GM10248 (cell line): ENCODE measurements around the gene ACTN4.

Experiments used
- CTCF ChIA-PET: fragments of 300-600 bp; sonication (Branson Sonifier 250); formaldehyde crosslinking; extraction: SDS; loops from one replicate; lab custom pipeline; 2021; ENCODE audit warnings: antibody characterized with exemption; lab: Yijun Ruan, JAX
- POLR2A ChIA-PET: fragments of 350-650 bp; sonication (Branson Sonifier 250); formaldehyde crosslinking; extraction: SDS; loops from one replicate; lab custom pipeline; 2020; ENCODE audit warnings: antibody characterized with exemption; lab: Yijun Ruan, JAX
- DNase-seq: peaks from one replicate; pipeline ENCODE4 v3.0.0; 2012; ENCODE audit errors: extremely low spot score
- TF ChIP-seq, protein P1 (sequence below): IDR thresholded peaks from 2 replicates; pipeline ENCODE4 v1.5.1; 2012; ENCODE audit warnings: mild to moderate bottlenecking, low read depth; ENCODE audit errors: extremely low read depth, missing control alignments, control extremely low read depth

The ACTN4 gene

DNA sequence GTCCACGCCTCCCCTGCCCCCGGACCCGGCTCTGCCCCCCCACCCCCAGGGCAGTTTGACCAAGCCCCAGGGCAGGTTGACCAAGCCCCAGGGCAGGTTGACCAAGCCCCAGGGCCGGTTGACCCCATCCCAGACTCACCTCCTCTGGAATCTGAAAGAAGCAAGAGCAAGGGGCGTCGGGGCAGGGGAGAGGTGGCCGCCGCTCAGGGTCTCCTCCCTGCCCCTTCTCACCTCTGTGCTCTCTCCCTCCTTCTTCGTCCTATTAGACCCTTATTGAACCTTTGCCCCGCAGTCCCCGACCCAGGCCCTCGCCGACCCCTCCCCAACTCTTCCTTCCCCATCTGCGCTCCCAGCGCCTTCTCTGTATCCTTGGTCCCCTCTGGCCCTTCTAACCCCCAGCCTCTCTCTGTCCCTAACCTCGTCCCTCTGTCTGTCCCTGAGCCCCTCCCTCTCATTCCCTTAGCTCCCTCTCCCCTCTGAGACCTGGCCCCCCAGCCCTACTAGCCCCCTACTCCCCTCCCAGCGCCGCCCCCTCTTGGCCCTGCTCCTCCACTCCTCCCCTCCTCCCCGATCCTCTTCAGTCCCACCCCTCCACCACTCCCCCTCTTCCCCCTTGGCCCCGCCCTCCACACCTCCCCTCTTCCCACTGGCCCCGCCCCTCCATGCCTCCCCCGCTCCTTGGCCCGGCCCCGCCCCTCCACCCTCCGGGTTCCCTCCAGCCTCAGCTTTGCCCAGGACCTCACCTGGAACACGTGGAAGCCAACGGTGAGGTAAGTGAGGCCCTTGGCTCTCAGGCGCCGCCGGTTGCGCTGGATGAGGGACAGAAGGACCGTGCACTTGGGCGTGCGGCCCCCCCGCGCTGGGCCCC, 89.2 kb downstream of the ACTN4 start:
- DNase-seq = peak; percentile 91
- CTCF ChIA-PET = interaction anchor here (1.2 kb wide), 1 partner anchor 194 kb away, joined by 5 read pairs; the partner anchor contains the start of genes MRPS12 and SARS2
- TF ChIP-seq, protein P1, sequence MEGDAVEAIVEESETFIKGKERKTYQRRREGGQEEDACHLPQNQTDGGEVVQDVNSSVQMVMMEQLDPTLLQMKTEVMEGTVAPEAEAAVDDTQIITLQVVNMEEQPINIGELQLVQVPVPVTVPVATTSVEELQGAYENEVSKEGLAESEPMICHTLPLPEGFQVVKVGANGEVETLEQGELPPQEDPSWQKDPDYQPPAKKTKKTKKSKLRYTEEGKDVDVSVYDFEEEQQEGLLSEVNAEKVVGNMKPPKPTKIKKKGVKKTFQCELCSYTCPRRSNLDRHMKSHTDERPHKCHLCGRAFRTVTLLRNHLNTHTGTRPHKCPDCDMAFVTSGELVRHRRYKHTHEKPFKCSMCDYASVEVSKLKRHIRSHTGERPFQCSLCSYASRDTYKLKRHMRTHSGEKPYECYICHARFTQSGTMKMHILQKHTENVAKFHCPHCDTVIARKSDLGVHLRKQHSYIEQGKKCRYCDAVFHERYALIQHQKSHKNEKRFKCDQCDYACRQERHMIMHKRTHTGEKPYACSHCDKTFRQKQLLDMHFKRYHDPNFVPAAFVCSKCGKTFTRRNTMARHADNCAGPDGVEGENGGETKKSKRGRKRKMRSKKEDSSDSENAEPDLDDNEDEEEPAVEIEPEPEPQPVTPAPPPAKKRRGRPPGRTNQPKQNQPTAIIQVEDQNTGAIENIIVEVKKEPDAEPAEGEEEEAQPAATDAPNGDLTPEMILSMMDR = no peak
- POLR2A ChIA-PET = no interaction called here

DNA sequence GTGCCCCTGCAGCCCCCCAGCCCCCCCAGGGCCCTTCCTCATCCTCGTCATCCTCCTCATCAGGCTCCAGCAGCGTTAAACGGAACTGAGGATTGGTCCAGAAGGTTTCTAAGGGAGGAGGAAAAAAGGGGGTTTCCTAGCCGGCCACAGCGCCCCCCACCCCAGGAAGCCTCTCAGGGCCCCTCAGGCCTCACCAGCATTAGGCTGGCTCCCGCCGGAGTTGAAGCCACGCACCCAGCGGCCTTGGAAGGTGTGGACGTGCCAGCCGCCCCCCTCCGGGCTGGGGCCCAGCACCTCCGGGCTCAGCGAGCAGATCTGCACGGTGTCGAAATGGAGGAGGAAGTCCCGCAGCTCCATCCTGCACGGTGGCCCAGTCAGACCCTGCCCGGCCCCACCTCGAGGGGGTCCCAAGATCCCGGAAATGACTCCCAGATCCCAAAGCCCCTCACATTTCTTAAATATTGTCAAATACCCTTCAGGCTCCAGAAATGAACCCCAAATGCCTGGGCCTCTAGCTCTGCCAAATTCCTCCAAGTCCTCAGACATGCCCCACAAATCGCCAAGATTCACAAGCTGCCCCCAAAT, 89.9 kb downstream of the ACTN4 start:
- POLR2A ChIA-PET = no interaction called here
- DNase-seq = no peak
- TF ChIP-seq, protein P1 = no peak
- CTCF ChIA-PET = interaction anchor here (1.2 to 1.6 kb wide), 2 partner anchors 150 to 193 kb away, joined by 3 to 5 read pairs; partner anchors contain the start of genes MRPS12 and SARS2

DNA sequence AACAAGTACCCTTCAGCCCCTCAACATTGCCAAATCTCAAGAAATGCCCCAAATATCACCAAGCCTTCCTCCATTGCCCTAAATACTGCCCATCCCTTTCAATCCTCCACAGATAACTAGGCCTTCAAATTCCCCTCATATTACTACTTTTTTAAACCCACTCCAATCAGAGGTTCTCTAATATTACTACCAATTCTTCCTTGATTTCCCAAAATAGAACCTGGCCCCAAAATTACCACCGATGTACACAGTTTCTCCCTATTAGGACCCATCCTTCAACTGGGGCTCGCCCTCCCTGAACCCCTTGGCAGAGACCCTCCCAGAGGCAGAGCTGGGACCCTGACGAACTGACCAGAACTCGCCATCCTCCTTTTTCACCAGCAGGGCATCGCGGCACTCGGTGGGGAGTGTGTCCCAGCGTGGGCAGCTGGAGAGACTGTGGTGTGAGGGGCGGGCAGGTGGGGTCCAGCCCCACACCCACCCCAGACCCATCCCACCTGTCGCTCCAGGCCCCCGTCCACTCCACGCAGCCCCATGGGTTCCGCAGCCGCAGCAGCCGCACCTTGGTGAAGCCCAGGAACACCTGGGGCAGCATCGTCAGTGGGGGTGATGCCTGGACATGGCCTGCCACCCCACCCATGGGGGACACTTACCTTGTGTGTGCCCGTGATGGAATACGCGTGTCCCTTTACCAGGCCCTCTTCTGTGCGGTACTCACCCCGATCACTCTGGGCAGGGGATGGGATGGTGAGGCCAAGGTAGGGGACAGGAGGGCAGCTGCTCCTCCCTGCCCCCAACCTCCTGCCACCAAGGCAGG, 90.7 kb downstream of the ACTN4 start:
- no peak for DNase-seq
- TF ChIP-seq, protein P1 = no peak
- ChIA-PET CTCF (interaction anchor here (1.2 to 1.6 kb wide), 2 partner anchors 149 to 193 kb away, joined by 3 to 5 read pairs; partner anchors contain the start of genes MRPS12 and SARS2), POLR2A (no interaction called here)

DNA sequence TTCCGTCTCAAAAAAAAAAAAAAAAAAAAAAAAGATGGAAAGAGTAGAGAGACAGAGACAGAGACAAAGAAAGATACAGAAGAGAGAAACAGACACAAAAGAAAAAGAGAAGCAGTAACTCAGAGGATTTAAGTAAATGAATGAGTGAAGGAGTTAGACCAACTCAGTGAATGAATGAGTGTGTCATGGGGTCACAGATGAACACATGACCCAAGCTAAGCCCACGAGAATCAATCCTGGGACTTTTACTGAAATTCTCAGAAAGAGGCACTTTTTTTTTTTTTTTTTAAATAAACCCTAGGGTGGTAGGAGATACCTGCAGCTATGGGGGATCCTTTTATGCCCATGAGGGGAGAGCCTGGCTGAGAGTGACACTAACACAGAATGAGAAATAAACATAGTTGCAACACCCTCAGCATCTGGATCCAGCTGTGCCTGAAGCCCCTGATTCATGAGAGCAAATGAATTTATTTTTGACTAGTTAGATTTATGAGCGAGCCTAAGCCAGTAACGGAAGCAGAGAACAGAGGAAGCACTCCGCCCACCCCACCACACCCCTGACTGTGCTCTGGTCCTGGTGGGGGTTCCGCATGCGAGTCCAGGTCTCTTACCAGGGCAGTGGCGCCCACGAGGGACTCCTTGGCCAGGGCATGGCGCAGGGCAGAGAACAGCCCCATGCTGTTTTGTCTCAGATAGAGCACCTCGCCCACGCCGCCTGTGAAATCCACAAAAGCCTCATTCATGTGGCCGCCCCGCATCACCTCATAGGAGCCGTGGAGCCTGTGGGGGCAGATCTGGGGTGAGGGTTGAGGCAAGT, 92.2 kb downstream of the ACTN4 start:
- POLR2A ChIA-PET = no interaction called here
- CTCF ChIA-PET = interaction anchor here (1.9 kb wide), 1 partner anchor 30 kb away, joined by 9 read pairs; no protein-coding TSS in a partner anchor
- TF ChIP-seq, protein P1 = no peak
- no peak for DNase-seq

GRCh38 chr19:38740257-38740592, 92.8 kb downstream of the ACTN4 start:
- TF ChIP-seq, protein P1 = no peak
- ChIA-PET POLR2A (no interaction called here), CTCF (interaction anchor here (1.9 kb wide), 1 partner anchor 30 kb away, joined by 9 read pairs; no protein-coding TSS in a partner anchor)
- no peak for DNase-seq
